Gastroesophageal sphincter (tissue), 4 donors: ENCODE measurements around the gene ABLIM2. TPM values are rescaled to one million over a fixed set of nuclear protein-coding genes. Genes with fewer than 3 reads are reported as not detected.

ENCODE experiments used
- ATAC-seq: fragments of 150-250 bp; one replicate; pipeline ENCODE4 v1.9.1; 2016; ENCODE audit warnings: mild to moderate bottlenecking, moderate library complexity
- H3K27ac ChIP-seq, 4 donors: fragments of 200-600 bp; sonication (generic) in 3 of 4; 1 replicate in 3 of 4; 2 replicates in 1 of 4; pipeline ENCODE4 v1.5.1; 2016 to 2019
- H3K27me3 ChIP-seq: fragments of 200-600 bp; sonication (generic); one replicate; pipeline ENCODE4 v1.5.1; 2019
- H3K36me3 ChIP-seq, 2 donors: fragments of 200-600 bp; sonication (generic); one replicate each; pipeline ENCODE4 v1.5.1; 2019; ENCODE audit warnings: control low read depth in 1 of 2
- H3K4me1 ChIP-seq, 3 donors: fragments of 200-600 bp; sonication (generic); 1 replicate in 2 of 3; 2 replicates in 1 of 3; pipeline ENCODE4 v1.5.1; 2016 to 2019; ENCODE audit warnings: control low read depth in 2 of 3
- H3K4me3 ChIP-seq, 2 donors: fragments of 200-600 bp; sonication (generic); one replicate each; pipeline ENCODE4 v1.5.1; 2019; ENCODE audit warnings: mild to moderate bottlenecking in 1 of 2, moderate library complexity in 1 of 2
- H3K9me3 ChIP-seq, 3 donors: fragments of 200-600 bp; sonication (generic); one replicate each; pipeline ENCODE4 v1.5.1; 2017 to 2019; ENCODE audit warnings: control low read depth in 2 of 3
- EP300 ChIP-seq: sonication (generic); formaldehyde crosslinking; IDR thresholded peaks from one replicate; pipeline ENCODE4 v1.6.1; 2017; ENCODE audit warnings: antibody characterized with exemption, mild to moderate bottlenecking
- POLR2A ChIP-seq, 2 donors: fragments of 450-650 bp; IDR thresholded peaks; one replicate each; pipeline ENCODE4 v1.6.1; 2017; ENCODE audit warnings: antibody characterized with exemption in 2 of 2, mild to moderate bottlenecking in 2 of 2, moderate library complexity in 1 of 2
- POLR2AphosphoS5 ChIP-seq: sonication (generic); formaldehyde crosslinking; IDR thresholded peaks from one replicate; pipeline ENCODE4 v1.6.1; 2017; ENCODE audit warnings: antibody characterized with exemption
- WGBS, 2 donors: methylation state at CpG; one replicate each; pipeline ENCODE4 v1.1.5; 2018; ENCODE audit warnings: low coverage in 1 of 2; 5-methylcytosine and 5-hydroxymethylcytosine counted together
- total RNA-seq, 4 donors: library from RNA; depleted of rRNA; stranded (reverse); fragments of >200 nt; gene quantifications; one replicate each; pipeline ENCODE4 v1.1.0, GENCODE V29; 2016
- TF ChIP-seq, protein P1 (sequence below), 4 experiments: fragments of 200-600 bp in 2 of 4; fragments of 450-650 bp in 2 of 4; sonication (generic) in 1 of 4; IDR thresholded peaks; one replicate each; pipeline ENCODE4 v1.5.1; 2017 to 2019; ENCODE audit warnings: antibody characterized with exemption in 4 of 4, mild to moderate bottlenecking in 2 of 4, moderate library complexity in 2 of 4

Gene ABLIM2
- total RNA-seq, 4 donors from 2014 or later = 5.0 to 13.5 (median 8.0) TPM

DNA sequence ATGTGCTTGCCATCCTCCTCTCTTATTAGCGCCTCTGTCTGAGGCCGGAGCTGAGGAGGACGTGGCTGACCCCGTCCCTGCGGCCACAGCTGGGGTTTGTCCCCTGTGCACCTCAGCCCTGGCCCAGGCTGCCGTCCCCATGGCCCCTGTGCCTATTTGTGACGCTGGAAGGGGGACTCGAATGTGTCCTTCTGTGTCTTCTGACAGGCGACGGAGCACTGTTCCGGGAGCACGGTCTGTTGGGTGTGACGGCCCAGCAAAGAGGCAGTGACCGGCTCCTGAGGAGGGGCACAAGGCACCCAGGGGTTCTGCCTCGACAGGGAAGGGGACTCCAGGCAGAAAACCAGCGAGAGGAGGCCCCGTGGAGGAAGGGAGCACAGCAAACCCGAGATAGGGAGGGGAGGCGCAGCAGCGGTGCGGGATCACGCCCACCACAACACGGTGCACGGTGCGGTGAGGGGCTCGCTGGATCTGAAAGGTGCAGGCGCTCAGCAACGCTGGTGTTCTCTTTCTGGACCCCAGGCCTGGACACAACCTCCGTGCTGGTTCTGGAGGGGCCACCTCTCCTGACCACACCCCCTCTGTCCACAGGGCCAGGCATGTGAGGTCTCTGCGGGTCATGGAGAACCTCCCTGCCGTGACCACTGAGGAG is 46.1 kb upstream of the ABLIM2 start:
- no peaks in the 10 kb centered on the region for H3K9me3 ChIP-seq
- no peak overlapping the region for H3K27ac ChIP-seq
- H3K4me3 ChIP-seq = no peak overlapping the region
- no peak for TF ChIP-seq POLR2AphosphoS5
- no peak for TF ChIP-seq POLR2A (IDR thresholded peaks at IDR 0.05)
- TF ChIP-seq, protein P1, sequence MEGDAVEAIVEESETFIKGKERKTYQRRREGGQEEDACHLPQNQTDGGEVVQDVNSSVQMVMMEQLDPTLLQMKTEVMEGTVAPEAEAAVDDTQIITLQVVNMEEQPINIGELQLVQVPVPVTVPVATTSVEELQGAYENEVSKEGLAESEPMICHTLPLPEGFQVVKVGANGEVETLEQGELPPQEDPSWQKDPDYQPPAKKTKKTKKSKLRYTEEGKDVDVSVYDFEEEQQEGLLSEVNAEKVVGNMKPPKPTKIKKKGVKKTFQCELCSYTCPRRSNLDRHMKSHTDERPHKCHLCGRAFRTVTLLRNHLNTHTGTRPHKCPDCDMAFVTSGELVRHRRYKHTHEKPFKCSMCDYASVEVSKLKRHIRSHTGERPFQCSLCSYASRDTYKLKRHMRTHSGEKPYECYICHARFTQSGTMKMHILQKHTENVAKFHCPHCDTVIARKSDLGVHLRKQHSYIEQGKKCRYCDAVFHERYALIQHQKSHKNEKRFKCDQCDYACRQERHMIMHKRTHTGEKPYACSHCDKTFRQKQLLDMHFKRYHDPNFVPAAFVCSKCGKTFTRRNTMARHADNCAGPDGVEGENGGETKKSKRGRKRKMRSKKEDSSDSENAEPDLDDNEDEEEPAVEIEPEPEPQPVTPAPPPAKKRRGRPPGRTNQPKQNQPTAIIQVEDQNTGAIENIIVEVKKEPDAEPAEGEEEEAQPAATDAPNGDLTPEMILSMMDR (IDR thresholded peaks at IDR 0.05) = no peak
- TF ChIP-seq EP300 = no peak
- no peak for ATAC-seq
- peaks cover 0 to 22% (median 8%) of the 10 kb centered on the region in 3 donors for H3K4me1 ChIP-seq
- H3K27me3 ChIP-seq = no peaks in the 10 kb centered on the region
- peaks cover 0 to 15% of the 10 kb centered on the region in 2 donors for H3K36me3 ChIP-seq
- 93% methylated on average over 5 of the region's 31 CpGs; no CpG with 5 or more reads in 1 of the 2 donors for WGBS, 2 donors

DNA sequence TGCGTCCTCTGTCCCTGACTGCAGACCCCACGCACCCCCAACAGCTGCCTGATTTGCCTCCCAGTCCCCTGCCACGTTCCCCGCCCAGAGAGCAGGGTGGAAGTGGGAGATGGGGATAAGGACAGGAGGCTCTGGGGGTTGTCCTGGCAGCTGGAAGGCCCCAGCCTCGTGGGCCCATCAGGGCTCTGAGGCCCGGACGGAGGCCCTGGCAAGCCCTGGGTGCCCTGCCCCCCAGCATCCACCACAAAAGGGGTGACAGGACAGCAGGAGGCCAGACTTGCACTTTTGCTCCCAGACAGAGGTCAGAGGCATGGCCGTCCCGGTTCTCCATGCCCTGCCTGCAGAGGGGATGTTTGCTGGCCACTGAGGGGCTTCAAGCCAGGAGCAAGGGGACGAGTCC is 45.2 kb upstream of the ABLIM2 start:
- Histone ChIP-seq H3K9me3 (no peaks in the 10 kb centered on the region), H3K27ac (no peak overlapping the region), H3K27me3 (no peaks in the 10 kb centered on the region), H3K4me3 (no peak overlapping the region), H3K36me3 (peaks cover 0 to 15% of the 10 kb centered on the region in 2 donors), H3K4me1 (peaks cover 0 to 31% (median 12%) of the 10 kb centered on the region in 3 donors)
- no CpG with 5 or more reads among the region's 10 CpGs for WGBS, 2 donors
- no peak for ATAC-seq
- TF ChIP-seq POLR2A (IDR thresholded peaks at IDR 0.05) = no peak
- no peak for TF ChIP-seq POLR2AphosphoS5
- TF ChIP-seq, protein P1 (IDR thresholded peaks at IDR 0.05) = no peak
- TF ChIP-seq EP300 = no peak

DNA sequence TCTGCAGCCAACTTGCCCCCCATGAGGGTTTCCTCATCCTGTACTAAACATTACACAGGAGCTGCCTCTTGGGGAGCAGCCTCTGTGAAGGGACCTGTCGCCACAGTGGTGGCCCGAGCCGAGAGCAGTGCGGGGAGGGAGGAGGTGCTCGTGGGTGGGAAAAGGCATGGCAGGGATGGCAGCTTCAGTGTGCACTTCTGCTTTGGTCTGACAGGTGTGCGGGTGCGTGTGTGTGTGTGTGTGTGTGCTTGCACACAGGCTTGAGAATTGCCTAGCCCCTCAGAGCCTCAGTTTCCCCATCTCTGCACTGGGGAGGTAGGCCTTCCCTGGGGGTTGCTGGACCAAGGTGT is 44.4 kb upstream of the ABLIM2 start:
- TF ChIP-seq POLR2A (IDR thresholded peaks at IDR 0.05) (no peak), POLR2AphosphoS5 (no peak), EP300 (no peak)
- TF ChIP-seq, protein P1 (IDR thresholded peaks at IDR 0.05) = no peak
- peaks cover 0 to 39% (median 16%) of the 10 kb centered on the region in 3 donors for H3K4me1 ChIP-seq
- no peaks in the 10 kb centered on the region for H3K9me3 ChIP-seq
- no peaks in the 10 kb centered on the region for H3K27me3 ChIP-seq
- H3K36me3 ChIP-seq = peaks cover 0 to 15% of the 10 kb centered on the region in 2 donors
- no peak overlapping the region for H3K4me3 ChIP-seq
- H3K27ac ChIP-seq = no peak overlapping the region
- 80% methylated on average over 3 of the region's 7 CpGs; no CpG with 5 or more reads in 1 of the 2 donors for WGBS, 2 donors
- no peak for ATAC-seq

DNA sequence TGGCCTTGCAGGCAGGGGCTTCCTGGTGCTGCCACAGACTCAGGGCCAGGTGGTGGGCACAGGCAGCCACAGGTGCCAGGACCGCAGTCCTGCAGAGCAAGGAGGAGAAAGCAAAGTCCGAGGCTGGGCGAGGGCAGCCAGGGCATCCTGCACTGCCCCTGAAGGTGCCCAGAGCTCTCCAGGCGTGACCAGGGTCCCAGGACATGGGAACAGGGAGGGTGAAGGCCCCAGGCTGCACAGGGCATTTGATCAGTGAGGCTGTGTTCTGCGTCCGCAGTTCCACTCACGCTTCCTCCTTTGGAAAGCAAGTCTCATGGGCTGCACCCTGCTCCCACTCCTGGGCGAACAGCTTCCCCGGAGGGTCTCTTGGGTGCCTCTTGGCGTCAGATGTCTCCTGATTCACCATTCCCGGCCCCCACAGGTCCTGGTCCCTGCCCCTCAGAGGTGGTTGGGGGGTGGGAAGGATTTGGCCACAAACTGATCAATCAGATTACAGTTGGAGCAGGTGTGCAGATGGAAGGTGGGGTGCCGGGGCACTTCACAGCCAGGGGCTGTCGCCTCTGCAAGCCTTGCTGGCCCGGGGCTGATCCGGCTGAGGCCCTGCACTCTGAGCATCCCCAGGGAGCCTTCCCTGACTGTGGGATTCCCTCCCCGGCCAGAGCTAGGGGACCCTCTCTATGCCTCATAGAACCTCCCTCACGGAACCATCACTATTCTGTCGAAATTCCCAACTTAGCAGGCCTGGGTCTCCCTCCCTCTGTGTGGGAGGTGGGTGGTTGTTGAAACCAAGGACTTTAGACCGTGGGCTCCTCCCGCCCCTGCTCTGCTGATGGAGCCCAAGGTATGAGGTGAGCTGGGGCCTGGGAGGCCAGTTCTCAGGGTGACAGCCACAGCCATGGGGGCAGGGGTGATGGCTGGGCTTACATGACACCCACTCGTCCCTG is 43.8 kb upstream of the ABLIM2 start:
- Histone ChIP-seq H3K9me3 (no peaks in the 10 kb centered on the region), H3K4me1 (peaks cover 0 to 41% (median 16%) of the 10 kb centered on the region in 3 donors), H3K27ac (no peak overlapping the region), H3K36me3 (peaks cover 0 to 15% of the 10 kb centered on the region in 2 donors), H3K4me3 (peak overlapping the region in 1 of 2 donors; percentile 50), H3K27me3 (no peaks in the 10 kb centered on the region)
- no peak for TF ChIP-seq EP300
- TF ChIP-seq, protein P1 (IDR thresholded peaks at IDR 0.05) = no peak
- no peak for TF ChIP-seq POLR2AphosphoS5
- TF ChIP-seq POLR2A (IDR thresholded peaks at IDR 0.05) = no peak
- WGBS, 2 donors = no CpG with 5 or more reads among the region's 21 CpGs
- ATAC-seq = no peak
